H1 (cell line): Measurements from ENCODE around the gene PITPNC1. TPM values are rescaled to one million over a fixed set of nuclear protein-coding genes. Genes with fewer than 3 reads are reported as not detected.

Source experiments
- CTCF ChIA-PET: fragments of 300-600 bp; sonication (Branson Sonifier 250); formaldehyde crosslinking; loops from one replicate; lab custom pipeline; 2021; ENCODE audit not compliant: partially characterized antibody; lab: Charles Lee
- POLR2A ChIA-PET: fragments of 300-600 bp; sonication (Branson Sonifier 250); formaldehyde crosslinking; loops from one replicate; lab custom pipeline; 2021; ENCODE audit warnings: inconsistent platforms; ENCODE audit not compliant: partially characterized antibody; lab: Charles Lee
- DNase-seq, 2 experiments: peaks; one replicate each; pipeline versions ENCODE4 v3.0.0 to v3.0.0-alpha.2; 2010 to 2022; ENCODE audit warnings: low spot score in 2 of 2, low read depth in 1 of 2, mixed read lengths in 1 of 2
- FAIRE-seq: peaks from 2 replicates; lab custom pipeline; 2011; peaks lifted over from hg19 to GRCh38; lab: Jason Lieb, UNC
- H2AFZ ChIP-seq: 2 replicates; pipeline ENCODE4 v1.8.1; 2012; ENCODE audit warnings: low read length, inconsistent platforms
- H2AK5ac ChIP-seq: 2 replicates; pipeline ENCODE4 v1.6.1; 2013; ENCODE audit warnings: low read depth, low read length
- H2BK120ac ChIP-seq: replicated peaks from 2 replicates; pipeline ENCODE3; 2013; ENCODE audit warnings: low read depth, low read length, inconsistent platforms
- H2BK12ac ChIP-seq: 2 replicates; pipeline ENCODE4 v1.6.1; 2013; ENCODE audit warnings: low read depth, low read length
- H2BK15ac ChIP-seq: 2 replicates; pipeline ENCODE4 v1.6.1; 2013; ENCODE audit warnings: low read length
- H2BK20ac ChIP-seq: 2 replicates; pipeline ENCODE4 v1.6.1; 2013; ENCODE audit warnings: low read length
- H2BK5ac ChIP-seq: 2 replicates; pipeline ENCODE4 v1.6.1; 2013; ENCODE audit warnings: low read depth, low read length
- H3K14ac ChIP-seq: 2 replicates; pipeline ENCODE4 v1.6.1; 2013; ENCODE audit warnings: inconsistent platforms; ENCODE audit not compliant: insufficient read length
- H3K18ac ChIP-seq: 2 replicates; pipeline ENCODE4 v1.6.1; 2013; ENCODE audit warnings: low read length; ENCODE audit errors: extremely low read depth
- H3K23ac ChIP-seq: 2 replicates; pipeline ENCODE4 v1.6.1; 2013; ENCODE audit warnings: inconsistent platforms; ENCODE audit not compliant: insufficient read length
- H3K23me2 ChIP-seq: 2 replicates; pipeline ENCODE4 v1.6.1; 2013; ENCODE audit warnings: low read depth, low read length
- H3K27ac ChIP-seq: 2 replicates; pipeline ENCODE4 v1.6.1; 2011; ENCODE audit warnings: low read depth, low read length, inconsistent platforms
- H3K27me3 ChIP-seq, 4 experiments: replicated peaks in 1 of 4; 1 replicate in 1 of 4; 2 replicates in 3 of 4; pipeline versions ENCODE4 v1.6.1 to v1.8.1; 2011 to 2013; ENCODE audit warnings: low read length in 3 of 4, mild to moderate bottlenecking in 3 of 4, inconsistent platforms in 2 of 4, mixed read lengths in 2 of 4, moderate library complexity in 1 of 4; ENCODE audit not compliant: control insufficient read depth in 3 of 4, insufficient read depth in 3 of 4; ENCODE audit errors: extremely low read depth in 1 of 4
- H3K36me3 ChIP-seq, 4 experiments: 2 replicates each; pipeline versions ENCODE4 v1.6.1 to v1.8.1; 2011 to 2013; ENCODE audit warnings: mild to moderate bottlenecking in 4 of 4, low read length in 3 of 4, moderate library complexity in 2 of 4, control low read depth in 1 of 4, inconsistent platforms in 1 of 4; ENCODE audit not compliant: insufficient read depth in 4 of 4, control insufficient read depth in 2 of 4
- H3K4ac ChIP-seq: replicated peaks from 2 replicates; pipeline ENCODE3; 2013; ENCODE audit warnings: low read length, low read depth, mixed read lengths, inconsistent platforms; ENCODE audit not compliant: insufficient read length
- H3K4me1 ChIP-seq, 4 experiments: replicated peaks in 1 of 4; 1 replicate in 1 of 4; 2 replicates in 3 of 4; pipeline versions ENCODE4 v1.6.1 to v1.8.1; 2011 to 2013; ENCODE audit warnings: low read length in 3 of 4, inconsistent platforms in 2 of 4, mixed read lengths in 1 of 4; ENCODE audit not compliant: insufficient read depth in 4 of 4, control insufficient read depth in 3 of 4
- H3K4me2 ChIP-seq, 2 experiments: 2 replicates each; pipeline versions ENCODE4 v1.6.1 to v1.8.1; 2011 to 2013; ENCODE audit warnings: low read depth in 2 of 2, low read length in 2 of 2, control low read depth in 1 of 2, inconsistent platforms in 1 of 2, mild to moderate bottlenecking in 1 of 2; ENCODE audit not compliant: insufficient read depth in 1 of 2
- H3K4me3 ChIP-seq, 4 experiments: fragments of 200-600, 300-600 bp in 1 of 4; sonication (generic), shearing (Covaris generic), sonication (Bioruptor Twin) in 1 of 4; 2 replicates each; pipeline versions ENCODE4 v1.5.1 to v1.8.1; 2011 to 2016; ENCODE audit warnings: low read length in 4 of 4, low read depth in 3 of 4, control low read depth in 2 of 4, inconsistent platforms in 2 of 4, mild to moderate bottlenecking in 2 of 4, mixed read lengths in 1 of 4, moderate library complexity in 1 of 4; ENCODE audit not compliant: insufficient read depth in 2 of 4; ENCODE audit errors: extremely low read depth in 1 of 4
- H3K56ac ChIP-seq: replicated peaks from 2 replicates; pipeline ENCODE3; 2013; ENCODE audit warnings: low read depth, mild to moderate bottlenecking, mixed read lengths, low read length, inconsistent platforms; ENCODE audit not compliant: insufficient read length
- H3K79me1 ChIP-seq: 2 replicates; pipeline ENCODE4 v1.6.1; 2013; ENCODE audit warnings: low read depth, low read length, control low read depth
- H3K79me2 ChIP-seq, 2 experiments: 2 replicates each; pipeline versions ENCODE4 v1.6.1 to v1.8.1; 2012 to 2013; ENCODE audit warnings: low read length in 2 of 2, mild to moderate bottlenecking in 2 of 2, inconsistent platforms in 1 of 2; ENCODE audit not compliant: insufficient read depth in 2 of 2, control insufficient read depth in 1 of 2
- H3K9ac ChIP-seq, 4 experiments: replicated peaks in 1 of 4; 1 replicate in 1 of 4; 2 replicates in 3 of 4; pipeline versions ENCODE4 v1.6.1 to v1.8.1; 2011 to 2013; ENCODE audit warnings: low read depth in 3 of 4, low read length in 3 of 4, control low read depth in 2 of 4, mild to moderate bottlenecking in 2 of 4, moderate library complexity in 2 of 4, inconsistent platforms in 1 of 4; ENCODE audit errors: extremely low read depth in 1 of 4
- H3K9me3 ChIP-seq, 2 experiments: 2 replicates each; pipeline versions ENCODE4 v1.6.1 to v1.8.1; 2012 to 2013; ENCODE audit warnings: mild to moderate bottlenecking in 2 of 2, moderate library complexity in 2 of 2, control low read depth in 1 of 2, inconsistent platforms in 1 of 2, low read depth in 1 of 2, low read length in 1 of 2, mixed read lengths in 1 of 2; ENCODE audit not compliant: insufficient read depth in 2 of 2
- H4K20me1 ChIP-seq, 2 experiments: replicated peaks in 1 of 2; 2 replicates each; pipeline versions ENCODE3 to v1.8.1; 2011 to 2013; ENCODE audit warnings: inconsistent platforms in 2 of 2, low read length in 2 of 2, mild to moderate bottlenecking in 1 of 2; ENCODE audit not compliant: insufficient read depth in 2 of 2, control insufficient read depth in 1 of 2
- H4K5ac ChIP-seq: 2 replicates; pipeline ENCODE4 v1.6.1; 2013; ENCODE audit warnings: low read length, low read depth, mixed read lengths, inconsistent platforms; ENCODE audit not compliant: insufficient read length
- H4K8ac ChIP-seq: 2 replicates; pipeline ENCODE4 v1.8.0; 2013; ENCODE audit warnings: mild to moderate bottlenecking, moderate library complexity, low read length, inconsistent platforms; ENCODE audit not compliant: insufficient read depth; ENCODE audit errors: extremely low read depth
- H4K91ac ChIP-seq: replicated peaks from 2 replicates; pipeline ENCODE3; 2013; ENCODE audit warnings: low read length, mixed read lengths, inconsistent platforms; ENCODE audit not compliant: insufficient read length
- BCL11A ChIP-seq, 2 experiments: IDR thresholded peaks; one replicate each; pipeline ENCODE4 v1.6.1; 2011; ENCODE audit warnings: low read depth in 2 of 2, low read length in 2 of 2, mild to moderate bottlenecking in 2 of 2
- BRCA1 ChIP-seq: IDR thresholded peaks from 2 replicates; pipeline ENCODE4 v1.6.1; 2012; ENCODE audit warnings: low read depth, low read length, improper control_type of control experiment
- CBX5 ChIP-seq: fragments of 300-800, 300-1000 bp; sonication (generic); IDR thresholded peaks from 2 replicates; pipeline ENCODE4 v1.7.1; 2016; ENCODE audit warnings: antibody characterized with exemption, low read length, low read depth
- JUN ChIP-seq: IDR thresholded peaks from 2 replicates; pipeline ENCODE4 v1.6.1; 2011; ENCODE audit warnings: low read depth, mild to moderate bottlenecking, improper control_type of control experiment, low read length
- SP4 ChIP-seq: IDR thresholded peaks from 2 replicates; pipeline ENCODE4 v1.6.1; 2012; ENCODE audit warnings: low read length, inconsistent platforms
- YY1 ChIP-seq: IDR thresholded peaks from 2 replicates; pipeline ENCODE4 v1.6.1; 2011; ENCODE audit warnings: low read depth, mild to moderate bottlenecking, low read length
- WGBS, 2 experiments: shearing (Covaris generic) in 1 of 2; methylation state at CpG; one replicate each; pipeline versions ENCODE4 v1.1.6 to v1.1.7; 2013 to 2015; ENCODE audit warnings: low lambda C conversion rate in 2 of 2, mixed read lengths in 2 of 2, inconsistent platforms in 1 of 2, low coverage in 1 of 2, missing lambda C conversion rate in 1 of 2; ENCODE audit not compliant: insufficient replicate concordance in 2 of 2, insufficient coverage in 1 of 2, insufficient read length in 1 of 2; ENCODE audit errors: extremely low coverage in 1 of 2, missing lambda C conversion rate in 1 of 2; 5-methylcytosine and 5-hydroxymethylcytosine counted together
- polyA plus RNA-seq, 7 experiments: library from polyadenylated mRNA; depleted of rRNA in 3 of 7; stranded (reverse) in 5 of 7; unstranded in 2 of 7; fragments of >200 nt in 5 of 7; fragments of 200-250 nt in 2 of 7; gene quantifications; 1 replicate in 5 of 7; 2 replicates in 1 of 7; 4 replicates in 1 of 7; pipeline versions ENCODE4 v1.2.1 to v1.2.3, GENCODE V29; 2011 to 2013; ENCODE audit warnings: missing spikeins in 2 of 7, mixed read lengths in 2 of 7
- total RNA-seq: library from RNA; stranded (reverse); fragmentation: NEBNext Ultra II Directional; extraction: Animal tissue kit (Norgen Biotek cat#: 25700); gene quantifications from 2 replicates; pipeline ENCODE4 v1.2.1, GENCODE V29; 2021

Gene PITPNC1
- total and polyA plus RNA-seq, 2 of the 8 experiments (the other 6 are each of a cell fraction or from before 2014, with no cell fraction given) = 17.6 to 54.7 TPM

- H3K79me2 ChIP-seq = peaks cover 13 to 78% of the 10 kb centered on the region in 2 experiments
- no peak overlapping the region for H2BK5ac ChIP-seq
- H4K5ac ChIP-seq = no peak overlapping the region
- DNase-seq = no peak
- H3K27me3 ChIP-seq = no peaks in the 10 kb centered on the region
- WGBS, 2 experiments = 95% methylated on average over 7 of the region's 7 CpGs; no CpG with 5 or more reads in 1 of the 2 experiments
- ChIA-PET POLR2A (no interaction called here), CTCF (interaction anchor here (0.6 kb wide), 1 partner anchor 934 kb away, joined by 3 read pairs; no protein-coding TSS in a partner anchor)
- no peak overlapping the region for H3K4ac ChIP-seq
- H3K23me2 ChIP-seq = no peaks in the 10 kb centered on the region
- H4K20me1 ChIP-seq = no peaks in the 10 kb centered on the region
- H4K8ac ChIP-seq = no peak overlapping the region
- H2BK20ac ChIP-seq = no peak overlapping the region
- peaks cover 4% of the 10 kb centered on the region for H3K79me1 ChIP-seq
- H3K18ac ChIP-seq = no peak overlapping the region
- TF ChIP-seq BRCA1 = no peak
- TF ChIP-seq CBX5 = no peak
- TF ChIP-seq JUN = no peak
- no peak for TF ChIP-seq SP4
- TF ChIP-seq BCL11A (IDR thresholded peaks at IDR 0.05; ENCODE audit: low read depth in 2 of 2, low read length in 2 of 2) = no peak
- TF ChIP-seq YY1 = no peak
- H2BK120ac ChIP-seq = no peak overlapping the region
- peaks cover 4 to 5% of the 10 kb centered on the region in 2 experiments; a peak in 2 of 4 replicates for H3K9me3 ChIP-seq
- H3K36me3 ChIP-seq = no peaks in the 10 kb centered on the region; a peak in 1 of 8 replicates
- H3K9ac ChIP-seq = no peak overlapping the region
- H3K4me1 ChIP-seq = no peaks in the 10 kb centered on the region
- no peak overlapping the region for H3K4me3 ChIP-seq
- H2AK5ac ChIP-seq = no peak overlapping the region
- no peak overlapping the region for H2BK12ac ChIP-seq
- no peak overlapping the region for H4K91ac ChIP-seq
- H2BK15ac ChIP-seq = no peak overlapping the region
- no peak overlapping the region for H3K56ac ChIP-seq
- no peak overlapping the region for H2AFZ ChIP-seq
- FAIRE-seq = no peak
- H3K27ac ChIP-seq = no peak overlapping the region
- H3K14ac ChIP-seq = no peak overlapping the region
- no peak overlapping the region for H3K23ac ChIP-seq
- H3K4me2 ChIP-seq = no peak overlapping the region
Observed at GRCh38 chr17:67415291-67415690, 38.2 kb downstream of the PITPNC1 start.
